ENCODE data around the gene GLO1. TPM values are rescaled to one million over a fixed set of nuclear protein-coding genes. Genes with fewer than 3 reads are reported as not detected.
A peak's percentile ranks its signal among the peaks of the same experiment; 100 is the strongest.

GLO1 gene
- total RNA-seq: 74.5 TPM

DNA sequence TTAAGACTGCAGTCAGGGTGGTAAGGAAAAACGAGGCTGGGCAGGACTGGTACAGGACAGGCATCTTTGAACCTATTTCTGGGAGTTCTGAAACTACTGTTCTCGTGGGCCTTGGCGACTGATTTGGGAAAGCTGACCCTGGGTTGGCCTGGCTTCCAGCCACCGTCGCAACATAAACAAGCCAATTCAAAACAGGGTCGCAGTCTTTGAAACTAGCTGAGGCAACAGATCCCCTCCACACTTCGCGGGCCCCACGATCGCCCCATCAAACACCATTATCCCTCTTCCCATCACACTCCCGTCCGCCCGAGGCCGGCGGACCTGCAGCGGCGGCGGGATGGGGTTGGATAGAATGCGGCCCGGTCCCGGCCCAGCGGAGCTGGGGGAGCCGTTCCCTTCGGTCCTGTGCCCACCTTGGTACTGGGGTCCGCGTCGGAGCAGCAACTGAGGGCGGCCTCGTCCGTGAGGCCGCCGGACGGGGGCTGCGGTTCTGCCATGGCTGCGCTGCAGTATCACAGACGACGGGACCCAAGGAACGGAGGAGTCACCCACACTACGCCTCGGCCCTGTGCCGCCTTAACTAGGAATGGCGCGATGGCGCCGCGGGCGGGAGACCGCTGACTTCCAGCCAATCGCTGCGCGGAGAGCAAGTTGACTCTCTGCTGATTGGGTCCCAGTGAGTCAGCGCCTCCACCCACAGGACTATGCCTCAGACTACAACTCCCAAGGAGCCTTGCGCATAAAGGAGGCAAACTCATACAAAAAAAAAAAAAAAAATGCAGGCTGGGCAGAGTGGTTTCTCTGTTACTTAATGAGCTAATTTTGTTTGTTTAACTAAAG, at the start of gene GLO1:
GLO1 (minus strand) TSS at position 588 of the 840 bp plus-strand sequence; CDS start at position 497, 91 bp downstream.
- DNase-seq (ENCODE audit: low spot score): peak; percentile 98

DNA sequence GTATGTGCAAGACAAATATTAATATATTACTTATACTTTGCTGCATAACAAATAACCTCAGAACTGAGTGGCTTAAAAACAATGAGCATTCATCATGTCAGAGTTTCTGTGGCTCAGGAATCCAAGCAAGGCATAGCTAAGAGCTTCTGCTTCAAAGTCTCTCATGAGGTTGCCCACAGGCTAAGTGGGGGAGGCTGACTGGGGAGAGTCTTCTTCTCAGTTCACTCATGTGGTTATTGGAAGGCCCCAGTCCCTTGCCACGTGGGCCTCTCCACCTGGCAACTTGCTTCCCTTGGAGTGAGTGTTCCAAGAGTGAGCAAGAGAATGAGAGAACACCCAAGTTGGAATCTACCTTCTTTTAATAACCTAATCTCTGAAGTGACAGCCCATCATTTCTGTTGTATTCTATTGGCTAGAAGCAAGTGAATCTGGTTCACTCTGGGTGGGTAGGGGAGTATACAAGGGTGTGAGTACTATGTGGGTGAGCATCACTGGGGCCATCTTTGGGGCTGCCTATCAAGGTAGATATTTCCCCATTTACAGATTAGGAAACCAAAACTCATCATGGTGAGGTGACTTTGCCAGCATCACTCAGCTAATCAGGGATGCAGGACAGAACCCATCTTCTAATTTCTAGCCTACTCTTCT, 48.1 kb upstream of the GLO1 start:
- DNase-seq (ENCODE audit: low spot score): no peak

DNA sequence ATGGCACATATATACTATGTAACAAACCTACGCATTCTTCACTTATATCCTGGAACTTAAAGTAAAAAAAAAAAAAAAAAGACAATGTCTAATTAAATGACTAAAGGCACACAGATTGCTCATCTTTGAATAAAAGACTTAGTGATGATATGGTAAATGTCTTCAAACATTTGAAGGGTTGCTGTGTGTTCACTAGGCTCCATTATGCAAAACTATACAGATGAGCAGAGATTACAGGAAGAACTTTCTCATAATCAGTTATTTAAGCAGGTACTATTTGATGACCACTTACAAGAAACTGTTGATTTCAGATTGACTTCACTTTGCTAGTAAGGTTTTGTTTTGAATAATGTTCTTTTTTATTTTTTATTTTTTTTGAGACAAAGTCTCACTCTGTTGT, 46.5 kb upstream of the GLO1 start:
- DNase-seq (ENCODE audit: low spot score): no peak

DNA sequence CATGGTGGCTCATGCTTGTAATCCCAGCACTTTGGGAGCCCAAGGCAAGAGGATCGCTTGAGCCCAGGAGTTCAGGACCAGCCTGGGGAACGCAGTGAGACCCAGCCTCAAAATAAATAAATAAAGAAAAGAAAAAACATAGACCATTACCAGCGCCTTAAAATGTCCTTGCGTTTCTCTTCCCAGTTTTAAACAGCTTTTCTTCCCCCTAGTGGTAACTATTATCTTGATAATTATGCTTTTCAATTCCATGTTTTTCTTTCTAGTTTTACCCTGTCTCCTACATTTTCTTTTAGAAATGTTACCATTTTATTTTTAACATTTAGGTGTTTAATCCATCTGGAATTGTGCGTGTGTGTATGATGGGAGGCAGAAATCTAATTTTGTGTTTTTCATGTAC, 36.6 kb upstream of the GLO1 start:
- DNase-seq (ENCODE audit: low spot score): no peak

DNA sequence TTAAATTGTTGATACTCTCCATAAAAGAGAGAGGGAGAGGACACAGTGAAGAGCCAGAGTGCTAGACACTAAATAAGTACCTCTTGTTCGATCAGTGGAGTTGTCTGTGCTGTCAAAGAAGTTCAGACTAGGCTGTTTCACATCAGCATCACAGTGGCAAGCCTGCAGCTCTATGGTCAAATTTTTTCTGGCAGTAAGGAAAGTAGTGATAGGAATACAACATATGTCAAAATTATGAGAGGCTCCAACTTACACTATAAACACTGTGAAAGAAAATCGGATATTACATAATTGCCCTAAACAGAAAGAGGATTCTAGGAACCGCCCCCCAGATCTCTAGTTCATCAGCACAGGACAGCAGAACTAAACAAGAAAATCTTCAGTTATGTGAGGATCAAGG, 35.3 kb upstream of the GLO1 start:
- no peak for DNase-seq (ENCODE audit: low spot score)

DNA sequence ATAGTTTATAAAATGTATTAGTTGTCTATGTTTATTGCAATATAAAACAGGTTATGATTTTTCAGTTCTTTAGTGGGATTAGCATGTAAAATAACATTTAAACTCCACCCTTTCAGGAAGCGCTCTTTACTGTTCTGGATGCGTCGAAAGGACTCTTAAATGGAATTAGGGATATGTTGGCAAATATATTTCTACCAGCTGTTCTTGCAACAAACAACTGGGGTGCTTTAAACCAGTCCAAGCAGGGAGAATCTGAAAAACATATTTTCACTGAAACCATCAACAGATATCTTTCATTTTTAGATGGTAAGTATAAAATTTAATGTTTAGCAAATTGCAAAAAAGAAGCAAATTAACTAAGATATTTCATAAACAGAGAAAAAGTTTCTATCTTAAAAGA, 34.0 kb upstream of the GLO1 start:
- DNase-seq (ENCODE audit: low spot score): no peak

DNA sequence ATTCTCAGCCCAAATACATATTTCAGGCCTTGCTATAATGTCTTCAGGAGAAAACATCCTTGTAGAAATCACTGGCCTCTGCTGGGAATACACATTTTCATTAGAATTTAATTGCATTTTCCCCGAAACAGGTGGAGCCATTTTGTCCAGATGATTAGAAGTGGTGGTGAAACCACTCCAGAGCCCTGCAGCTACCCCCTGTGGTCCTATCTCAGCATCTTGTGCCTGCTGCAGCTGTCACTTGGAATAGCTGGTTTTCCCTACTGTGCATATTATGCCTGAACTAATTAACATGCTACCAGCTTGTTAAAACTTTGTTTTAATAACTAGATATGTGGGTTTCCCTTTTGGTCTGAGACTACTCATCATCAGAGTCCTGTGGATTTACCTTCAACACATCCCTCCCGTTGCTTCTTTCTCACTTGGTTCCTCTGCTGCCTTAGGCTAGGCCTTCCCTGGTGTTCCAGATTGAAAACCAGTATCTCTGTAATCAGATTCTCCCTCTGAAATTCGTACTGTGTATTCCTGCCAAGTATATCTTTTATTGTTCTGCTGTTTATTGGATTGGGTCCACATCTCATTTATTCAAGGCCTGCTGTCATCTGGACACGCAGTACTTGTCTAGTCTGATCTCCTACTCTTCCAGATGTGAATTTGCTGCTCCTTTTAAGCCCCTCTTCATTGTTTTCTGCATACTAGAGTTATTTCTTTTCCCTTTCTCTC, 27.4 kb upstream of the GLO1 start:
- no peak for DNase-seq (ENCODE audit: low spot score)

DNA sequence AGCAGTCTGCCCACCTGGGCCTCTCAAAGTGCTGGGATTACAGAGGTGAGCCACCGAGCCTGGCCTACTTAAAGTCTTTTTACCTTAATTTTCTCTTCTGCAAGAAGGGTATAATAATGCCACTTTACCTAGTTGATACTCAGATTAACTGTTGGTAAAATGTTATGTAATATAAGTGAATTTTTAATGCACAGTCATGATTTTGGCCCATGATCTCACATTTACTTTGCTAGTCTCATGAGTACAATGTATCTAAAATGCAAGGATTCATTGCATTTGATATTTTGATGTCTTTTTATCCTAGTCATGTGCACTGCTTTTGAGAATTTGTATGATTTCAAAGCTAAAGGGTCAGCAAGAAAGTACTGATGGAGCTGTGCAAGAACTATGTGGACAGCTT, 25.3 kb upstream of the GLO1 start:
- no peak for DNase-seq (ENCODE audit: low spot score)

DNA sequence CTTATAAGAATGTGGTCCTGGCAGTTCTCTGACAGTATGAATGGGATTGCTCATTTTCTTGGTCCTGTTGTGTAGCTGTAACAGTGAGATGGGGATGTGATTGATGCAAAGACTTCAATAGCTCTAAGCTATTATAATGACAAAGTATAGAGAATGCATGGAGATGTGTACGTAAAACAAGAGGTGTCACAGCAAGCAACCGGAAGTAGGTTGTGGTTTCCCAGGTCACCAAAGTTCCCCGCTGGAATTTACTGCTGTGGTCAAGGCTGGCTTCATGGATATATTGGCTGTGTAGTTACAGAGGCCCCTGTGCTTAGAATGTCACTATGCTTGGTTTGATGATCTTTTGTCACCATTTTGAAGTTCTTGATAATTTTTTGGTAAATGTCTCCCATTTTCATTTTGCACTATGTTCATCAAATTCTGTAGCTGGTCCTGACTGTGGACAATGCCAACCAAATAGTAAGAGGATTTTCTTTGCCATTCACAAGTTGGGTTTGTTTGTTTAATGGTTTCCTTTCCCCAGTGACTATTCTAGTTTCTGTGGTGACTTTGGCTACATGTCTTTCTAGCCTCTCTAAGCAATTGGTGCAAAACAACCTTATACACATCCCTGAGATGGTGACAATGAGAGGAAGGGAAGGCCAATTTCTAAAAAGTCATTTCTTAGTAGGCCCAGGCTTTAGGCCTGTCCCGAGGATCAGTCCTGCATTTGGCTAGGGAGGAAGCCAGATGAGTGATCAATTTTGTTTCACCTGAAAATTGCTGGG, 22.7 kb upstream of the GLO1 start:
- no peak for DNase-seq (ENCODE audit: low spot score)

DNA sequence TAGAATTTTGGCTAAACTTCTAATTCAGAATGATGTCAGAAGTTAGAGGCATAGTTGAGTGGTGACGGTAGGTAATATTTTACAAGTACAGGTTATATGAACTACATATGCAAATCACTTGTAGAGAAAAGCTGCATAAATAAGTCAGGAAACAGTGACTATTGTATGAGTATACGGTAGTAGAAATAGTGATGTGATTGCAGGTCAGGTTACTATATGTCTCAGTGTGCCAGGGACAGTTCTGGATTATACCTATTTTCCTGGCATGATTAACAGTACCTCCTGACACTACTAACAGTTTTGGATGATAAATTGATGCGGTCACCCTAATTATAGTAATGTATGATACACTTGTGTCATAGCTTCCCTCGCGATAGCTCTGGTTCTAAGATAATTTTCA, 21.4 kb upstream of the GLO1 start:
- DNase-seq (ENCODE audit: low spot score): no peak

DNA sequence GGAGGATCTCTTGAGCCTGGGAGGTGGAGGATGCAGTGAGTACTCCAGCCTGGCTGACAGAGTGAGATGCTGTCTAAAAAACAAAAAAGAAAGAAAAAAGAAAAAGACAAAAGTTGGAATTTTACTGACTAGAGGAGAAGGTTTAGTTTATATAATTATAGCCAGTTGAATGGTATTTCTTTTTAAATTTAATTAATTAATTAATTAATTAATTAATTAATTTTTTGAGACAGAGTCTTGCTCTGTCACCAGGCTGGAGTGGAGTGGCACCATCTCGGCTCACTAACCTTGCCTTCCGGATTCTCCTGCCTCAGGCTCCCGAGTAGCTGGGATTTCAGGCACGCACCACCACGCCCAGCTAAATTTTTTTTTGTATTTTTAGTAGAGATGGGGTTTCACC, 20.8 kb upstream of the GLO1 start:
- DNase-seq (ENCODE audit: low spot score): no peak

DNA sequence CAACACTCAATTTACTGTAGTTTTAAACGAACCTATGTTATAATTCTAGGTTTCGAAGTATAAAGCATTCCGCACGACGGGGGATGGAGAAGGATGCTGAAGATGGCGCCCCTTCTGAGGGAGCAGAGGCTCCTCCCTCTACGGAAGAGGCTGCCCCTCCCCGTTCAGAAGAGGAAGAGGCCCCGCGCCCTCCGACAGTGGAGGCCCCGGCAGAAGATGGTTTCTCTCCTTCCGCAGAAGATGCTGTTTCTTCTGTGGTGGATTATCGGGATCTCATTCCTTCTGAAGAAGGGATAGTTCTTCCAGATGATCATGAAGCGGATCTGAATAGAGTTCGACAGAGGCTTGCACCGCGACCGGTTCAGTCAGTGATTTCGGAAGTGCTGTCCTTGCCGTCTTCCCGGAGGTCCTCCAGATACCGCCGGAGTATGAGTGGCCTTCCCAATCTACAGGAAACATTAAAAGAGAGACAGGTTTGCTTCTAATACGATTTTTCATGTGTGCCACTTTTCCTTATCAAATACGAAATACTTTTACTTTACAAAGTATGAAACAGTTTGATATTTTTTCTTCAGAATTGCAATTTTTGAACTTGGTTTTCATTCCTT, 19.9 kb upstream of the GLO1 start:
- DNase-seq (ENCODE audit: low spot score): no peak

DNA sequence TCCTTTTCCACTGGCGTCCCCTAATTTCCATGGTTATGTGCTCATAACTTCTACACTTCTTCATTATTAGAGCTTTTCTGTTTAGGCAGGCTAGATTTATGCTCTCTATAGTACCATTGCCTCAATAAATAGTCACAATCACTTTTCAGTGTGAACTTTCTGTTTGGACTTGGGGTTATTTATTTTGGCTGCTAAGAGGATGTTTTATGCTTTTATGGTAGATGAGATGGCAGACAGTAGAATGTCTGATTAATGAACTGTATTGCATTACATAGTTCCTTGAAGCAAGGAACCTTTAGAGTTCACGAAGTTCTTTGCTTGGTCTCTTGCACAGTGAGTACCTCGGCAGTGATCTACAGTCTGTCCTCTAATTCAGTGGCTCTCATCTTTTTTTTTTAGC, 19.1 kb upstream of the GLO1 start:
- DNase-seq (ENCODE audit: low spot score): no peak

DNA sequence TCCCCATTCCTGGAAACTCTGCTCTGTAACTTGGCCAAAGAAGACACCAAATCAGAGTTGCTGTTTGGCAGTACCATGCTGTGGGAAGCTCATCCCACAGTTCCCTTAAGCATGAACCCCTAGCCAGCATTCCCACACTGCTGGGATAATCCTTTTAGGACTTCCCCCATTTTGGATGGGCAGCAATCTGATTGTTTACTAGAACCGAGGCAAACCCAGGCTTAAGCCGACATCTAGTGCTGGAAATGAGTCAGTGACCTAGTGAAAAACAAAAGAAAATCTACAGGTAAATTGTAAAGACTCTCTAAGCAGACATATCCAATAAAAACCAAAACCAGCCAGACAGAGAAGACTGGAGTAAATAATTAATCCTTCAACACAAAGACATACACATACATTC, 17.4 kb upstream of the GLO1 start:
- DNase-seq (ENCODE audit: low spot score): no peak

DNA sequence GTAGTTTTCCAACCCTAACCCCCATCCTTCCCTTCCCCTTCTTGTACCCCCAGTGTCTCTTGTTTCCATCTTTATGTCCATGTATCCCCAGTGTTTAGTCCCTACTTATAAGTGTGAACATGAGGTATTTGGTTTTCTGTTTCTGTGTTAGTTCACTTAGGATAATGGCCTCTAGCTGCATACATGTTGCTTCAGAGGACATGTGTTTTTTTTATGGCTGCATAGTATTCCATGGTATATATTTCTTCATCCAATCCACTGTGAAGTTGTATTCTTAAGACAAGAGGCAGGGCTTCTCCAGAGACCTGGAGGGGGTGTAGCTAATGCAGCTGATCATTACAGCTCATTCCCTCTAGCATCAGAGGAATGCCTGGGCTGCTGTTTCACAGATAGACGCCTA, 16.4 kb upstream of the GLO1 start:
- no peak for DNase-seq (ENCODE audit: low spot score)

DNA sequence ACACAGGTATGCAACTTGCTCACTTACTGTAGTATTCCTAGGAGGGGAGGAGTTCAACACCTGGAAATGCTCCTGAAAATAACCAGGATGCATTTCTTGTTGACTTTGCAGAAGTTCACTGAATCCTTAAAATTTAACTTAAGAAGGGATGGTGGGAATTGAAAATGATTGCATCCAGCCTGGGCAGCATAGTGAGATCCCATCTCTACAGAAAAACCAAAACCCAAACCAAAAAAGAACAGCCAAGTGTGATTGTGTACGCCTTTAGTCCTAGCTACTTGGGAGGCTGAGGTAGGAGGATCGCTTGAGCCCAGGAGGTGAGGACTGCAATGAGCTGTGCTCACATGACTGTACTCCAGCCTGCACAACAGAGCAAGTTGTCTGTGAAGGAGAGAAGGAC, 13.9 kb upstream of the GLO1 start:
- no peak for DNase-seq (ENCODE audit: low spot score)

DNA sequence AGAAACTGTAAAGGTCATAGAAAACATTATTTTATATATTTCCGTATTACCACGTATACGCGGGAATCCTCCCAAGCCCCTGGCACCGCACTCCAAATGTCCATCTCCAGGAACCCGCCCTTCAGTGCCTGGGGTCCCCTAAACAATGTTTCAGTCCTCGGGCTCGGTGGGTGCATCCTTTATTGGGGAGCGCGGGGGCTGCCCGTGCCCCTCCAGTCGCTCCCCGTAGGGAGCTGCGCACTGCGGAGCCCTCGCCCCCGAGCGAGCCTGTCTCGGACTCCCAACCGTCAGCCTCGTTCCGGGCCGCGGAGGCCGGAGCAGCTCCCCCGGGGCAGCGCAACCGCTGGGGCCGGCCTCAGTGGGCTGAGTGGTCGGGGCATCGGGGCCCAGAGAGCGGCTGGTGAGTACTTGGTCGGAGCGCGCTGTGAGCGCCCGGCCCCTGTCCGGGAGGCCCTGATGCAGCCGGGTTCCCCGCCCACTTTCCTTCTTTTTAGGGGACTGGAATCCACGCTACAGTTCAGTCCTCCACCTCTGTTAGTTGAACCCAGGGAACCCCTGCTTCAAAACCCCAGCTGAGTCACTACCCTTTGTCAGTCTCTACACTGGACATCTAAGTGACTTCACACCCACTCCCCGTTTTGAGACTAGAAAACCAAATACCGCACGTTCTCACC, 12.2 kb upstream of the GLO1 start, which contains the start of gene DNAH8:
DNAH8 (plus strand) TSS at position 296 of the 674 bp plus-strand sequence. CDS start 7,499 bp downstream, outside the sequence.
- no peak for DNase-seq (ENCODE audit: low spot score)

DNA sequence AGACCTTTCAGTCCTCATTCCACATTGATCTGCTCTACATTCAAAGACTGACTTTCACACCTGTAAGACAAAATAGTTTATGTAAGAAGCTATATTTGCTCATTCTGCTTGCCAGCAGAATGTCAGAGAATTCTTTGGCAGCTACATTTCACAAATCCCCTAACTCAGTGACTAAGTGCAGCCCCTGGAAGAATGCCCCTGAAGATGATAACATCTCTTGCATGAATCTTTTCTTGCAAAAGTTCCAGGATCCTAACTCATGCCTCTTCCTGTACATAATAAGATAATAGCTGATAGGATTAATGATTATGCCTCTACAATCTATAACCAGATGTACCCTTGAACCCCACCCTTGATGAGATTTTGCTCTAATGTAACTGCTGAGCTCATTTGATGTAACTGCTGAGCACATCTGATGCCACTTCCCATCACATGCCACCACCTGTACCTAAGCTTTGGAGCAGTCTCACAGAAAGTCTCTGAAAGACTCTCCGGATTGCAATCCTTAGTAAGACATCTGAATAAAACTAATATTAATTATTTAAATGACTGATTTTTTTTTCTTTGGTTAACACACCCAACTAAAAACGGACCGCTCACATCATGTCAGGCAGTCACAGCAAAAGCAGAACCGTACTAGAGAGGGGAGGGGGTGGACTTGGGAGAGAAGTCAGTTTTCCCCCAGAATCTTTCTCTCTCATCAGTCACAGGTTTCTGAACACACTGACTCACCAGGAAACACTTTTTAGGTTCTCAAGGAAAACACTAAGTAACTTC, 11.5 kb upstream of the GLO1 start:
- DNase-seq (ENCODE audit: low spot score): no peak

DNA sequence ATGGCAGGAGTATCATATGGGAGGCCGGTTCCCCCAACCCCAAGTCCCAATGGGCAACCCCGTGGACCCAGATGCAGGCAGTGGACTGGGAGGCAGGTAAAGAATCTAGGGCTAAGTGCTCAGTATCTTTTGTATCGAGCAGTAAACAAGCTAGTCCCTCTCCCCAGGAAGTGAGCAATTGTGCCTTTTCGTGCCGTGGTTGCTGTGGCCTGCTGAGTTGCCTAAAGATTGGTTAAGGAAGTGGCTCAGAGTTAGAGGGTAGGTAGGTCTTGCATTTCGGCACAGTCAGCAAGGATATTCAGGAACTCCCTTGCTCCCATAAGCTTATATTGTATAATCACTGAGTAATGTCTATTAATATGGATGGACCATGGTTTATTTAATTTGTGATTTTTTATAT, 10.9 kb upstream of the GLO1 start:
- peak; percentile 52 for DNase-seq (ENCODE audit: low spot score)

DNA sequence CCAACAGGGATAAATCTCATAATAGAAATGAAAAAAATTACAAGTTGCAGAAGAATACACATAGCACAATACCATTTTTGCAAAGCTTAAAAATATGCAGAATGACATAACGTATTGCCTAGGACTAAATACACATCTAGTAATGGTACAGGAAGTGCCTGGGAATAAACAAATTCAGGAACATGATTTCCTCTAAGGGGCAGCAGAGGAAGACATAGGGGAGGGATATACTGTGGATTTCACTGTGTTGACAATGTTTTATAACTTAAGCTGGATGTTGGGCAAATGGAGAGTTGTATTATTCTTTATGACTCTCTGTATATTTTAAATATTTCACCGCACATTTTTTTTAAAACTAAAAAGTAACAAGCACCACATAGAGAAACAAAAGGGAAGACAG, 5.6 kb upstream of the GLO1 start:
- no peak for DNase-seq (ENCODE audit: low spot score)

Data from ureter (tissue), 1 donor.